Measurements from ENCODE around the gene IKZF5.

IKZF5 gene

DNA sequence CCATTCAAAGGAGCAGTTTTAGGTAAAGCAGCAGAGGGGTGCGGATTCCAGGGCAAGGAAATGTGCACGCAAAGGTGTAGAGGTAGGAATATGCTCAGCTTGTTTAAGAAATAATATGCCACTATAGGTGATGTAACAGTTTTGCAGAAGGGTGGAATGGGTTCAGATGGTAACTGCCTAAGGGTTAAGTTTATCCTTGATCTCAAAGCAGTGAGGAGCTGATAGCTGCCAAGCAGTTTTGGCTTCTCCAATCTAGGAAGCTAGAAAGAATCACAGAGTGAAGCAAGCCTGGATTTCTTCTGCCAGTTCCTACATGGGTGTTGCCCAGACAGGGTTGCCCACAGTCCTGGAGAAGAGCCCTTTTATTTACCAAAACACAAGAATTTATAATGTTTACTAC is 6.2 kb upstream of the IKZF5 start:
- DNase-seq, result no peak

DNA sequence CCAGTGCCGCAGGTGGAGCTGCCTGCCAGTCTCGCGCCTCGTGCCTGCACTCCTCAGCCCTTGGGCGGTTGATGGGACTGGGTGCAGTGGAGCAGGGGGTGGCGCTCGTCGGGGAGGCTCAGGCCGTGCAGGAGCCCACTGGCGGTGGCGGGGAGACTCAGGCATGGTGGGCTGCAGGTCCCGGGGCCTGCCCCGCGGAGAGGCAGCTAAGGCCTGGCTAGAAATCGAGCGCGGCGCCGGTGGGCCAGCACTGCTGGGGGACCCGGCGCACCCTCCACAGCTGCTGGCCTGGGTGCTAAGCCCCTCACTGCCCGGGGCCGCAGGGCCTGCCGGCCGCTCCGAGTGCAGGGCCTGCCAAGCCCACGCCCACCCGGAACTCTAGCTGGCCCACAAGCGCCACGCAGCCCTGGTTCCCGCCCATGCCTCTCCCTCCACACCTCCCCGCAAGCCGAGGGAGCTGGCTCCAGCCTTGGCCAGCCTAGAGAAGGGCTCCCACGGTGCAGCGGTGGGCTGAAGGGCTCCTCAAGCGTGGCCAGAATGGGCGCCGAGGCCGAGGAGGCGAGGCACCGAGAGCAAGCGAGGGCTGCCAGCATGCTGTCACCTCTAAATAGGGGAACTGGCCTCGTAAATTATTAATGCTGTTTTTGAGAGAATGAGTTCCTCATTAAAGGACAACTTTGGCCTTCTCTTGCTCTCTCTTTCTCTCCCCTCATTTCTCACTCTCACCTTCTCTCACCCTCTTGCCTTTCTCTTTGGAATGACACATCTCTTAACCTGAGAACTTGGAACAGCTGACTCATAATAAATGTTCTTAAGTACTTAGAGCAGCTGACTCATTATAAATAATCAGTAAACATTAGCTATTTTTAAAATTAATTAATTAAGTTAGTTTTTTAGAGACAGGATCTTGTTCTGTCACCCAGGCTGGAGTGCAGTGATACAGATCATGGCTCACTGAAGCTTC is 5.1 kb upstream of the IKZF5 start:
- DNase-seq, result no peak

DNA sequence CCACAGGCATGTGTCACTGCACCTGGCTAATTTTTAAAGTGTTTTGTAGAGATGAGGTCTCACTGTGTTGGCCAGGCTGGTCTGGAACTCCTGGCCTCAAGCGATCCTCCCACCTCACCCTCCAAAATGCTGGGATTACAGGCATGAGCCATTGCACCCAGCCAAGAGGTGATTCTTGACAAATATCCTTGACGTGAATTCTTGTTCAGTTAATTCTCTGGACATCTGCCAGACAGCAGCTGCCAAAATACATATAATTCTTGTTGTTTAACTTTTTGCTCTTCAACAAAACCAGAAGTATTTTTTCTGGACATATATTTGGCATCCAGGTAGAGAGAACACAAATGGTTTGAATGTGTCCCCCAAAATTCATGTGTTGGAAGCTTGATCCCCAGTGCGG is 3.4 kb upstream of the IKZF5 start:
- DNase-seq, result no peak

DNA sequence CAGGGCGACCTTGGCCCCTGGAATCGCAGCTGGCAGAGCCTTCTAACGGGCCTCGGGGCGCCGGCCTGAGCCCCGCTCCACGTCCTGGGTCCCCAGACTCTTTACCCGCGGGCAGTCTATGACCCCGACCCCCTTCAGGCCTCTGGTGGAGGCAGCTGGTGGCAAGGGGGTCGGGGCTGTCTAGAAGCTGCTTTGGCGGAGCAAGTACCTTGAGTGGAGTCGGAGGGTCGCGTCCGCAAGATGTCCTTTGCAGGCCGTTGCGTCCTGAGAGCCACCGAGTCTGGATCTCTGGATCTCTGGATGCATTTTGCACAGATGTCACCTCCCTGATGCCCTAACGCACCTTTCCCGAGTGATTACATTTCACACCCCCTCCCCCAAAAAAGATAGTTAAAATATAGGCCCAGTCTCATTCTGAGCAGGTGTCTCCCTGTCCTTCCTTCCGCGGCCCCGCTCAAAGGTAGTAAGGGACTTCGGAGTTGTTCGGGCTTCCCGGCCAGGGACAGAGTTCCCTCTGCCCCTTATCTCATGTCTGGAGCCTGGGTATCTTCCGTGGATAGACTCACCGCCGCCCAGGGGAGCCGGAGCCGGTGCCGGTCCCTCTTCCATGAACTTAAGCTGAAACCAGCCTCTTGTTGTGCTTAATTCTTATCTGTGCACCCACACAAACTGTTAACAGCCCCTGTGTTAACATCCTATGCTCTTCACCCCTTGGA is 668 bp upstream of the IKZF5 start:
- DNase-seq, result peak; percentile 63

DNA sequence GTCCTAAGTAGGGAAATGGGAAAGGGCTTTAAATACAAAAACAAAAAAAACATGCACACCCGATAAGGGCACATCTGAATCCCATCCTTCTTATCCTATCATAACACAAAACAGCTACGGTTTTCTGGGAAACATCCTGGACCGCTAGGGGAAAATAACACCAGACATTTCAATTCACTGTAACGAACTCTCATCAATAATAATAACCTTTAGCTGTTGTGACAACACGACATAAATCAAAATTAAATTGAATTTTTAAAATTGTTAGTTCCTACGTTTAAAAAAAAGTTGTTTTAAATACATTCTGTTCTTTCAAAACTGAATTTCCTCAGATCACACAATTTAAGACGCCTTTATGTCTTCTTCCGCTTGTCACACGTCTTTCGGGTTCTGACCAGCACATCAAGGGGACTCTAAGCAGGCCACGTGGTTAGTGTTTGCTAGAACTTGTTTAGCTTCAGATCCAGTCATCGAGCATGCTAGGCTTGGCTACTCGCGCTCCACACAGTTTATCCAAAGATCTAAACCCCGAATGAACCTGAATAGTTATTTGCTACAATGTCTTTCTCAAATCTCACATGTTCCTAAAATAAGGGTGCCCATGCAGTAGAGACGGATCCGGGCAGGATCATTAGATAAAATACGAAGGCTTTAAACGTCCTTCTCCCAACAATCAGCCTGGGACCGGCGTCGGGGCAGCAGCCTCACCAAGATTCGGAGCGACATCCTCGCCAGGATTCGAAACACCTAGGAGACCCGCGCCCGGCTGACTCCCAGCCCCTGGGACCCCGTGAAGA is 839 bp downstream of the IKZF5 start:
- peak; percentile 85 for DNase-seq

DNA sequence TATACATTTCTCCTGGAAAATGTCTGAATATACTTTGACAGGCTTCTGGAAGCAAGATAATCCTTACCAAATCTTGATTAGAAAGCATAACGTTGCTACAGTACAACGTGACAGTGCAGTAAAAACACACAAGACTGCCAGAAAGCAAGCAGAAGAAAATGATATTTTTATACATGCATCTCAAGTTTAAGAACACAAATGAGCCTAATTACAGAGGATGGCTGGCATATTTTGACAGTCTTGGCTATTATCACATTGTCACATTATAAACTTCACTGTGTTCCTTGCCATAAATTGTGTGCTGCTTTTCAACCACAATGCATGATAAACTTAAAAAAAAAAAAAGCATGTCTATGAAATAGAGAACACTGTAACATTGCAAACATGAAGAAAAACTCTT is 4.3 kb downstream of the IKZF5 start:
- no peak for DNase-seq

DNA sequence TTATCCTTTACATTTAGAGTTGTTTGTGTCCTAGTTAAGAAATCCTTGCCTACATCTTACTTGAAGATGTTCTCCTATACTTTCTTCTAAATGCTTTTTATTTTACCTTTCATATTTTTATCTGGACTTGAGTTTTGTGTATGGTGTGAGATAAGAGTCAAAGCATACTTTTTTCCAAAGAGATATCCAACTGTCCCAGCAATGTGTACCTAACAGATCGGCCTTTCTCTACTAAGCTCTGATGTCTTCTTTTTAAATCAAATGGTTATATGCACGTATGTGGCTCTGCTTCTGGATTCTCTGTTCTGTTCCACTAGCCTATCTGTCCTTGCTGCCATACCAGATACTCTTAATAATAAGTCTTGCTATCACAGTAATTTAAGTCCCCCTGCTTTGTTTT is 7.2 kb downstream of the IKZF5 start:
- no peak for DNase-seq

DNA sequence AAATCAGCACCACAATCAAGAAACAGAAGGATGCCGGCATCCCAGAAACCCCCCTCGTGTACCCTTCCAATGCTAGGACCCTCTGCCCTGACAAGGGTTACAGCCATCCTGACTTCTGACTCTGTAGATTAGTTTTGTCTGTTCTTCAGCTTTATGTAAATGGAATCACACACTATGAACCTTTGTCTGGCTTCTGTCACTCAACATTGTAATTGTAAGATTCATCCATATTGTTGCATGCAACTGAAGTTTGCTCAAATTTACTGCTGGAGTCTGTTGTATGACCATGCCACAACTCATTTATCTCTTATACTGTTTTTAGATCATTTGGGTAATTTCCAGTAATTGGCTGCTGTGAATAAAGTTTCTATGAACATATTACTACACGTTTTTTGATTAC is 8.4 kb downstream of the IKZF5 start:
- DNase-seq, result no peak

DNA sequence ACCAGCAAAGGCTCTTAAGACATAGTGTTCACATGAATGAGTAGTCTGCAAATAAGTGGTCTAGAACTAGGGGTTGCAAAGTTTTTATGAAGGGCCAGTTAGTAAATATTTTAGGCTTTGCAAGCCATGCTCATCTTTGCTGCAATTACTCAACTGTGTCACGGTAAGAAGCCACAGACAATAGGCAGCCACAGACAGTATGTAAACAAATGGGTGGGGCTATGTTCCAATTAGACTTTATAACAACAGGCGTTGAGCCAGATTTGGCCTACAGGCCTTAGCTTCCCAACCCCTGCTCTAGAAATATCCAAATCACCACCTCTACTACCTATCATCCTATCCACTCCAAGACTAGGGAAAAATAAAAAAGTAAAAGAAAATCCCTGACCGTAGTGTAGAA is 9.2 kb downstream of the IKZF5 start:
- no peak for DNase-seq

DNA sequence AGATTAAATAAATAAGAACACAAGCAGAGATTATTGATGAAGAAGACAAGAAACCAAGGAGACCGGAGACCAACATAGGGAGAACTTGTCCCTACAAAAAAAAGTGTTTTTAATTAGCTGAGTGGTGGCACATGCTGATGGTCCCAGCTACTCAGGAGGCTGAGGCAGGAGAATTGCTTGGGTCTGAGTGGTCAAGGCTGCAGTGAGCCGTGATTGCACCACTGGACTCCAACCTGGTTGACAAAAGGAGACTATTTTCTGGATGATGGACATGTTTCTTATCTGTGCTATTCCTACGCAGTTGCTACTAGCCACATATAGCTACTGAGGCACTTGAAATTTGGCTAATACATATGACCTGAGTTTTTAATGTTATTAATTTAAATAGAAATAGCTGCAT is 9.7 kb downstream of the IKZF5 start:
- no peak for DNase-seq

DNA sequence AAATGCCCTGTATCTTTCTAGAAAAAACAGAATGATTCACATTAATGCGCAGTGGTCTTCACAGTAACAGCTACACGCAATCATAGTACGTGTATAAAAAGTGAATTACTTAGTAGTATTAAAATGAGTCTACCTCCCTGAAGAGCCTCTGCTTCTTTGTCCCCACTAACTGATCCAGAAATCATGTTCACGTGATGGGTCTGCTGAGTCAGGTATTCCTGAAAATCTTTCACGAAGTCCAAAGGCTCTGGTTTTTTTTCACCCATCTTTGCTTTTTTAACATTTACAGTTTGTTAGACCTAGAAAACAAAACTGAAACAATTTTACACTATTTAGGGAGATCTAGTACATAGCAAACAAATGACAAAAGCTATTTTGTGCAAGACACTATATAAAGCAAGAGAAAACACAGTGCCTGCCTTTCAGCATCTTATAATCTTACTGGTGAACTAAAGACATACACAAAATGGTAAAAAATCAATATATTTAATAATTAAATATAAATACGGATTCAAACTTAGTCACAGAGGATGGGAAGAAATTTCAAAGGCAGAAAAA is 10.2 kb downstream of the IKZF5 start:
- no peak for DNase-seq

DNA sequence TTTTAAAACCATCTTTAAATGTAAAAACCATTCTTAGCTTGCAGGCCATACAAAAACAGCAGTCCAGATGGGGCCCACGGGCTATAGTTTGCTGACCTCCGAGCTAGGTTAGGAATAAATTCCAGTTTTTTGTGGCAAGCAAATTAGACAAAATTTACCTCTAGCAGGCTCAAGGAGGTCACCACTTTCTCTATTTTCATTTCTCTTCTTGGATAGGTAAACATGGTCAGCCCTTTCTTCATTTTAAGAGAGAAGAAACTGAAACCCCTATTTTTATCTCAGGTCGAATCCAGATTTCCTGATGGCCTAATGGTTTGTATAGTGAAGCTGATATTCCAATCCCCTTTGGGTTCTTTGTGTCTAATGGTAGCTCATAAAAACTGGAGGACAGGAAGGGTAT is 10.7 kb downstream of the IKZF5 start:
- DNase-seq, result no peak

DNA sequence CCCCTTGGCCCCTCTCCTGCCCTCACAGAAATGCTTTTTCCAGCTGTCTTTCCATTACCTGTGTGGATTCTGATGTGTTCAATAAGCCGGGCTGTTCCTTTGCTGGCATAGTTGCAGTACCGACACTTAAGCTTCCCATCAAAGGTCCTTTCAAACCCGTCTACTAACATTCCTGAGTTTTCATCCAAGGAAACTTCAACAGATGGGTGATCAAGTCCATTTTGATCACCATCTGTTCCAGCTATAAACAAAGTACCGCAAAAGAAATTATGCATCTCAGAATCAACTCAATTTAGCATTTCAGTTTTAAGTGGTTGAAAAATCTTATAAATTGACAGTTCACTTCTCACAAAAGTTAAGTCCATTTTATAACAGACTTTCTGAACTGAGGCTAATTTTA is 12.7 kb downstream of the IKZF5 start:
- DNase-seq, result no peak

DNA sequence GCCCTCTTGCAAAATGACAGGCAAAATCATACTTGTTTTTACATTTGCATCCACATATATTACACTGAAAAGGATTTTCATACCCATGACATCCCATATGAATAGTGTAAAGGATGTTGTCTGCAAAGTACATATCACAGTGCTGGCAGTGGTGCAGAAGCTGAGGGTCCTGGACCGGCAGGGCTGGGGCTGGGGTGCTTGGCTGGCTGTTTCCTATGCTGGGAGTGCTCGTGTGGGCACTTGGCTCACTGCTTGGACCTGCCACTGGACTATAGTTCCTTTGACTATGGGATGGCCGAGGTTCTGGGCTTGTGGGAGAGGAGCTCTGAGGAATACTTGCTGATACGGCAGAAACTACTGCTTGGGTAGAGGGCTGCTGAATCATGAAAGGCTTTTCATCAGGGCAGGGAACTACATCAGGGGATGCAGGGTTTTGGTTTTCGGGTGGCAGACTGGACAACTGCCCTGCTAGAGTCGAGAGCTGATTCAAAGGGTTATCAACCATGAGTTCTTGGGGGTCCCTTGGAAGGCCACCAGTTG is 14.7 kb downstream of the IKZF5 start:
- no peak for DNase-seq

DNA sequence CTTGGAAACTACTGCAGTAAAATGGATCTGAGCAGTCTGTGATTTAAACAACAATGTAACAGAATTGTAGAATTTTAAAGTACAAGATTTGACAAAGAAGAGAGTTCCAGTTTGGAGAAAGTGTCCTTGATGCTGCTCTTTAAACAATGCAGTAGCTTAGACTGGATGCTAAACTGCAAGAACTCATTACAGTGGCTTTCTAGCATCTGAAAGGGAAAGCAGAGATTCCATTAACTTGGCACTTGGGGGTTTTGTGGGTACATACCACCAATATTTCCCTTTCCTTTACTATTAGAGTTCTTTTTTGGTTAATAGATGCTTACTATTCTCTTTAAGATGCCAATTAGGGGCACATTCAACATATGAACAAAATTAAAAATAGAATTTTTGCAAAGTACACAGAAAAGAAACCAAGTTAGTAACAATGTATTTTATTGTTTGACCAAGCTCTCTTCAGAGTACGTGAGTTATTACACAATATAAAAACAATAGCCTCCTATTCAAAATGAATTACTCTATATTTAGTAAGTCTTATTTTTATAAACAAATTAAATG is 16.5 kb downstream of the IKZF5 start:
- DNase-seq, result no peak

DNA sequence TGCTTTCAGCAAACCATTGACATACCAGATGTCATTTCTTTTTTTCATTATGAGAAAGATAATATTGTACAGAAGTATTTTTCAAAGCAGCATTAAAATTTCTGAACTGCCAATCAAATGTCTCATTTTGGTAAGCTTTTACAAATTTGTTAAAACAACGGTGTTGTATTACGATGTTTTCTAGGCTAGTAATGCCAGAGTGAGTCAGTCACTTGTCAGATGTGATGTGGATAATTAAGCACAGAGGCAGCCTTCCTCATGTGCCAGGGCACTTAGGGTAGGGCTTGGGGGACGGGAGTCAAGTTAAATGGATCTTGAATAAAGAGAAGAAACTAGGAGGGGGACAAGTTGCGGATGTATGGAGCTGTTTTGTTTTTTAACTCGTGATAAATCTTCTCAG is 18.3 kb downstream of the IKZF5 start:
- DNase-seq, result no peak

DNA sequence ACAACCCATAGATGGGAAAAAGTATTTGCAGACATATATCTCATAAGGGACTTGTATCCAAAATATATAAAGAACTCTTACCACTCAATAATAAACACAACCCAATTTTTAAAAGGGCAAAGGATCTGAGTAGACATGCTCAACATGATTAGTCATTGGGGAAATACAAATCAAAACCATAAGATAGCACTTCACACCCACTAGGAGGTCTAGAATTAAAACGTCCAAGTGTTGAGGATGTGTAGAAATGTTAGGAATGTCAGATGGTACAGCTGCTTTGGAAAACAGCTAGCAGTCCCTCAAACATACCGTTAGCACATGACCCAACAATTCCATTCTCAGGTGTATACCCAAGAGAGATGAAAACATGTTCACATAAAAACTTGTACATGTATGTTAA is 20.1 kb downstream of the IKZF5 start:
- no peak for DNase-seq

DNA sequence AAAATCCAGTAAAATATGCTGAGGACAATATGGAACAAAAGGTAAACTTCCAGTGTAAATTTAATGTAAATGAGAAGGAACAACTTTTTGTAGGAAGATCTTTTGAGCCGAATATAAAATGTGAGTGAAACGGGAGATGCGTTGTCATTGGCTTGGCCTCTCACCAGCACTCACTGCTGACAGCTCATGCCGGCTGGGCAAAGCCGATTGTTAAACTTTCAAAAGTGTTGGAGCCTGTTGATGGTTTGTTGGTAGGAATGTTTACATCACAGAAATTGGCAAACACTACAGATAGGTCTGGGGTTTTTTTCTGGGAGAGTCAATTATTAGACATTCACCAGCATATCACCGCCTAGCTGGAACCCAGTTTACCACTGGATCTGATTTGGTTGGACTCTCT is 22.3 kb downstream of the IKZF5 start:
- no peak for DNase-seq

DNA sequence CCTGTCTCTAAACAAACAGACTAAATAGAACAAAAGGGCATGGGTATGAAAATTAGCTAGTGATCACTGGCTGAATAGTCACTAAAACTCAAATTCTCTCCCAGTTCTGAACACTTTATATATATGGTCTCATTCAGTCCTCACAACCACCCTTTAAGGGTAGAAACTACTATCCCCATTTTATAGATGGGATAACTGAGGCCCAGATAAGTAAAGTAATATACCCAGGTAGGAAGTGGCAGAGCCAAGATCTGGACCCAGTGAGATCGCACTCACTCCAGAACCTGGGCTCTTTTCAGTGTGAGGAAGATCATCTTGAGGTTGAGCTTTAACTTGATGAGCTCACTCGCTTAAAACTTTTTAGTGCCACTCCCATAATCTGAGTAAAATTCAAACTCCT is 23.9 kb downstream of the IKZF5 start:
- DNase-seq, result no peak

DNA sequence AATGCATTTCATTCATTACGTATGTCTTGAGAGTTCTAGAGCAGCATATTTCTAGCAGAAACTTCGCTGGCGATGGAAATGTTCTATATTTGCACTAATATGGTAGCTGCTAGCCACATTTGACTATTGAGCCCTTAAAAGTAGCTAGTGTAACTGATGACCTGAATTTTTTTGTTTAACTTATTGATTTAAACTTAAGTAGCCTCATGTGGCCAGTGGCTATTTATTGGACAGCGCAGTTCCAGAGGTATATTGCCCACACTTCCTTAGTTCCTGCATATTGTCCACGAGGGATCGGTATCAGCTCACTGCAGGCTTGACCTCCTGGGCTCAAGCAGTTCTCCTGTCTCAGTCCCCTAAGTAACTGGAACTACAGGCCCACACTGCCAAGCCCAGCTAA is 24.7 kb downstream of the IKZF5 start:
- DNase-seq, result no peak

DNA sequence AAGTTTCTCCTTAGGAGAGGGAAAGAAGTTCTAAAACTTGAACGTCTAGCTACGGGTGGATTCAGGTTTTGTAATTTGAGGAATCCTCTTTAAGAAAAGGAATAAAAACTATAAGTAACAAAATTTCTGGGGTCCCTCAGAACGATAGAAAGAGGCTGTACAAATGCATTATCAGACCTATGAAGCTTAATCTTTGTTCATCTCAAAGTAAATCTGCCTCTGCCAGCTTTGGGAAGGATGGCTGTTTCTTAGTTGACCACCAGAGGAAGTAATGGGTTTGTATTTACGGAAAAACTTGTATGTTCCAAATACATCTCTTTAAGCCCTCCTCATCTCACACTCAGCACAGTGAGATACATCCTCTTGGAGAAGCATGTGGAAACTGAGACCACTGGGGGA is 27.5 kb downstream of the IKZF5 start:
- DNase-seq, result peak; percentile 80

DNA sequence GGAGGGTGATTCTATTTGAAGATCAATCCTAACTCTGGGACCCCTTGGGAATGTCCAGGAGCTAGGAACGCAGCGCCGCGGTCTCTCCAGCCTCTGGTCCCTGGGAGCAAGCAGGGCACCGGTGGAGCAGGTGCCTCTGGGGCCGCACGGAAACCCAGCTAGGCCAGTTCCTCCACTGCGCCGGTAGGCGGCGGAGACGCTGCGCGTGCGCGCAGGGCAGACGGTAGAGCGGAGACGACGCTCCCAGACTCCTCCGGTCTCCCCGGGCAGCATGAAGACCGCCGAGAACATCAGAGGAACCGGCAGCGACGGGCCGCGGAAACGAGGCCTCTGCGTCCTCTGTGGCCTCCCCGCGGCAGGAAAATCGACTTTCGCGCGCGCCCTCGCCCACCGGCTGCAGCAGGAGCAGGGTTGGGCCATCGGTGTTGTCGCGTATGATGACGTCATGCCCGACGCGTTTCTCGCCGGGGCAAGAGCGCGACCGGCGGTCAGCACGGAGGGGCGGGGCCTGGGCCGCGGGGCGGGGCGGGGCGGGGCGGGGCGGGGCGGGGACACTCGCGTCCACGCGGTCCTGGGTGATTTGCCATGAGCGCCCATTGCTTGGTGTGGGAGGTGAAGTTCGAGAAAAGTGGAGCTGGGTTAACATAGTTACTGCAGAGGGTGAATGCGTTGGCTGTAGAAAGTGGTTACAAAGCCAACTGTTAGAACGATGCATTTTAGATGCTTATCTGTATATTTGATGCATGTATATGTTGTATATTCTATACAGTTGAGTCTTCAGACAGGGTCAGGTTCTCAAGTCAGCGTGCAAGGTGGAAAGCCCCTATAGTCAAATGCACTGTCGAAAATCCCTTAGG is 28.2 kb downstream of the IKZF5 start, which contains the start of gene PSTK:
PSTK (plus strand) TSS at position 193 of the 857 bp plus-strand sequence; CDS start at position 272, 79 bp downstream.
- peak; percentile 95 for DNase-seq
